Activated CD4-positive, alpha-beta T cell treated with anti-CD3 and anti-CD28 coated beads, Interleukin-2, amount 50 U/mL, for 24 hours (primary cell): ENCODE data around the gene ADH7.
"Not testable (repeated sequence)": the region's sequence is repeated elsewhere in the genome, so short reads cannot be mapped to it uniquely, and the experiment has no call there.

Experiments
- DNase-seq, 2 donors: peaks; one replicate each; pipeline ENCODE4 v3.0.0-alpha.2; 2020; ENCODE audit warnings: low read depth in 1 of 2, low spot score in 1 of 2

The ADH7 gene

DNA sequence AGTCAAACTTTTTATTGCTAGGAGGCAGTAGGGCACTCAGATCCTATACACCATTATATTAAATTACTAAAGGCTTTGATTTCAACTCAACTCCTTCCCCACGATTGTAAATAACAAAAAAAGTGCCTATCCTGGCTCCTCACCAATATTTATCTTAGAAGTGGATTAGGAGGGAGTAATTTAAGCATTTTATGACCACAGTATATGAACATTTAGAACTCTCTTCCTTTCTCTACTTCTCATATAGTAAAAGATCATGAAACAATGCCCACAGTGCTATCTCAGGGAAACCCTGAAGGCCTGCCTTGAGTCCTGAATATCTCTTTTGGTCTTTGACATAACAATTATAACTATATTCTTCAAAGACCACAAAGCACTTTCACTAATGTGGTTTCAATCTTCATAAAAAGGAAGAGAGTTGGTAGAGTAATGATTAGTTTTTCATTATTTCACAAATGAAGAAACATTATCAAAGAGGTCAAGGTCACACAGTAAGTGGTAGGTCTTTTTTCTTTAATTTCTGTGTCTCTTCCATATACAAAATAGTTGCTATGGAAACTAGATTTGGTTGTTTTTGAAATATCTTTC, 53.5 kb downstream of the ADH7 start:
- no peak for DNase-seq

DNA sequence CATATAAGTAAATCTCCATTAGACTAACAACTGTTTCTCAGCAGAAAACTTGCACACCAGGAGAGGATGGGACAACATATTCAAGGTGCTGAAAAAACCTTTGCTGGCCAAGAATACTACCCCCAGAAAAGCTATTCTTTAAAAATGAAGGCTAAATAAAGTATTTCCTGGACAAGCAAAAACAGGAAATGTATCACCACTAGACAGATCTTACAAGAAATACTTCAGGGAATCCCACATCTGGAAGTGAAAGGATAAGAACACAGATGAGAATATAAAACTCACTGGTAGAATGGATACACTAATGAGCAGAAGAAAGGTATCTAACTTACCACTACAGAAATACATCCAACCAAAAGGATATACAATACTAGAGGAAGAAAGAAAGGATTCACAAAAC, 55.6 kb downstream of the ADH7 start:
- DNase-seq, result no peak

DNA sequence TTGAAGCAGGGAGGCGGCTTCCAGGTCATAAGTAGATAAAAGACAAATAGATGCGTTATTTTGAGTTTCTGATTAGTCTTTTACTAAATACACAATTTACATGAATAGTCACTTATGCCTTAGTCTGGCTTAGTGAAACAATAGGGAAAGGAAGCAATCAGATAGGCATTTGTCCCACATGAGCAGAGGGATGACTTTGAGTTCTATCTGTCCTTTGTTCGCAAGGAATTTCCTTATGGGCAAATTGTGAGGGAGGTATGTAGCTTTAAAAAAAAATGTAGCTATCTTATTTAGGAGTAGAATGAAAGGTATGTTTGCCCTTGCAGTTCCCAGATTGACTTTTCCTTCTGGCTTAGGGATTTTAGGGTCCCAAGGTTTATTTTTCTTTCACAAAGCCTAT, 56.3 kb downstream of the ADH7 start:
- DNase-seq, result no peak

DNA sequence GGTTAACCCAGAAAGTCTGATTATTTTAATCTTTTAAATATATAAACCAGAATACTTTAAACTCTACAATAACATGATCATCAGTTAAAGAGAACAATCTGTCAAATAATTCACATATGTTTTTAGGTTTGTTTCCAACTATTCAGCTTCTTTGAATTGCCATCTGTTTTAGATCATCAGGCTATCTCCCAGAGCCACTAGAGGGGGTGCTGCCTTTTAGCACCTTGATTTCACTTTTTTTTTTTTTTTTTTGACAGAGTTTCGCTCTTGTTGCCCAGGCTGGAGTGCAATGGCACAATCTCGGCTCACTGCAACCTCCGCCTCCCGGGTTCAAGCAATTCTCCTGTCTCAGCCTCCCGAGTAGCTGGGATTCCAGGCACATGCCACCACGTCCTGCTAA, 57.8 kb downstream of the ADH7 start:
- DNase-seq, result not testable (repeated sequence)

- not testable (repeated sequence) for DNase-seq
These were observed 62.7 kb downstream of the ADH7 start for GRCh38 chr4:99372464-99372863.

GRCh38 chr4:99367817-99368216, 67.3 kb downstream of the ADH7 start:
- not testable (repeated sequence) for DNase-seq

GRCh38 chr4:99366491-99366890, 68.7 kb downstream of the ADH7 start:
- DNase-seq, result no peak

DNA sequence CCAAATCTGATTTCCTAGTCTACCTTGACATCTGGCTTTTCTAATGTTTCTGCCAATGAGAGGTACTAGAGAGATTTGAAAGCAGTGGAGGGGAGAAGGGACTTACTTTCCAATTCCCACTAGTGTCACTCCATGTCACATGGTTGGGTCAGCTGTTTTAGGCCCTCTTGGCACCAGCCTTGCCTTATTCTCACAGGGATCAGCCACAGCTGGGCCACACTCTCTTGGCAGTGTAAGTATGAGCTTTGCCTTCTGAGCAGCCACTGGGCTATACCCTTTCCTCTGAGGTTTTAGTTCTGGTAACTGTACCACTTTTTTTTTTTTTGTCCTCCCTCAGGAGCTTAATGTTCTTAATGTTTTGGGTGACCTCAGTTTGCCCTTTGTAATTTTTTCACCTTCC, 72.4 kb downstream of the ADH7 start:
- DNase-seq, result no peak
